Hematopoietic multipotent progenitor cell treated with erythropoietin and hydrocortisone succinate and interleukin-3 and kit ligand, for 8 days (in vitro differentiated cells): ENCODE data around the gene RAD51B.

ENCODE experiments used
- DNase-seq: peaks from one replicate; pipeline ENCODE4 v3.0.0-alpha.2; 2015

The RAD51B gene

GRCh38 chr14:68592948-68593556 is 773.5 kb downstream of the RAD51B start:
- DNase-seq = no peak

DNA sequence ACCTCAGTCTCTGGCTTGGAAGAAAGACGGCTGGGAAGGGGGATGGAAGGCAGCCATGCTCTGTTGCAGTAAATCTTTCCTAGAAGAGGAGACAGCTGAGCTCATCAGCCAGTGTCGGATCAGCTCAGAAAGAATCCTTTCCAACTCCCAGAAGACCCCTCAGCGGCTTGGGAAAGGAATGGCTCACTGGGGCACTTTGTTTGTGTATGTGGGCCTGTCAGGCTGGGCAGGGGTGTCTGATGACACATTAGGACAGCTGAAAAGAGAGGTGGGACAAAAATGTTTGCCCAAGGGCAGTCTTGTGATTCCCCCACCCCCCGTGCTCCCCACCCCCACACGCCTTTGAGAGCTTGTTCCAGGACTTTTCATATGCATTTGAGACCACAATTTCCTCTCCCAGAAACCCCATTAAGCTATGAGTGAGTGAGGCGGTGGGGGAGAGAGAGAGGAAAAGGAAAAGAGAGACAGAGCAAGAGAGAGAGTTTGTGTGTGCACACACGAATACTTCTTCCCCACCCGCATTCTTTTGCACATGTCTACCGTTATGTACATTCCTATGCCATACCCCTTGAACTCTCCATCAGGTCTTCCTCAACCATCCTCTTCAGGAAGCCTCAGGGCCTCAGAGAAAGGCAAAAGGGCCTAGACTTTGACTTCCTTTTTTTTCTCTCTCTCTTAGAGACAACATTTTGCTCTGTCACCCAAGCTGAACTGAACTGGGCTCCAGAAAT is 774.4 kb downstream of the RAD51B start:
- no peak for DNase-seq

DNA sequence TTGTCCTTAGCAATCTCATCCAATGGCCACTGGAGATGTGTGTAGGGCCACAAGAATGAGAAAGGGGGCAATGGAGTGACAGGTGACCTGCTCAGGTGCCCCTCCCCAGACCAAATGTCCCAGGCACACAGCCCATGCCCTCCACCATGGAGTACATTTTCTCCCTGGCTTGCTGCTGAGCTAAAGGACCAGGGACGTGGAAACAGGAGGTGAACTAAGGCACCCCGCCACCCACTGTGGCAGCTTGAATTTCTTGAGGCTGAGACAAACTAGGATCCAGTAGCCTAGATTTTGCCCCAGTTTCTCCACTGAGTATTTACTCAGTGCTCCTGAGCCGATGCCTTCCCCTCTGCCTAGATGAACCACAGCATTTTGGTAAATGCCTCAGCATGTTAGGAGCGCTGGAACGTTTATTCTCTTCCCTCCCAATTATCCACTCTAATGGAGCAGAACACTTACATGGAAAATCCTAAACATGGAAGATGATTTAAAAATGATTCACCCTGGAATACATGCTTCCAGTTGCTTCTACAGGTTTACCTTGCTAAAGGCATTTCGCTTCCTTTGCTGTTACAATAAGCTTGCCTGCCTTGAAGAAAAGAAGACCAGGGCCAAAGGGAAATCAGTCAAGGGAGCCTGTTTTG is 775.3 kb downstream of the RAD51B start:
- DNase-seq = no peak

DNA sequence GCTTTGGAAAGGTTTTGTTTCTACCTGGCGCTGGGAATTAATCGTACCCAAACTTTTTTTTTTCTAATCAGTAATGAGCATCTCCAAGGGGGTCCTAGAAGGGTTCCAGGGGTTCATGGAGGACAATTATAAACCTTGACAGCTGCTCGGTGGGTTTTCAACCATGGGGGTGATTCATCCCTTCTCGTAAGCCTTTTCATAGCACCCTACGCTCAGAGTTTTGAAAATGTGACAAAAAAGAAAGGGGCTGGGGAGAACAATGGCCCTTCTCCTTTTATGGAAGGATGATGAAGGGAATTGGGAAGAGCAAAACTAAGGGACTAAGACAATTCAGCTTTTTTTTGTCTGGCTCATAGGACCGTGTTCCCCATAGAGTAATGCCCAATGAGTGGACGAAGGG is 776.6 kb downstream of the RAD51B start:
- DNase-seq = no peak

DNA sequence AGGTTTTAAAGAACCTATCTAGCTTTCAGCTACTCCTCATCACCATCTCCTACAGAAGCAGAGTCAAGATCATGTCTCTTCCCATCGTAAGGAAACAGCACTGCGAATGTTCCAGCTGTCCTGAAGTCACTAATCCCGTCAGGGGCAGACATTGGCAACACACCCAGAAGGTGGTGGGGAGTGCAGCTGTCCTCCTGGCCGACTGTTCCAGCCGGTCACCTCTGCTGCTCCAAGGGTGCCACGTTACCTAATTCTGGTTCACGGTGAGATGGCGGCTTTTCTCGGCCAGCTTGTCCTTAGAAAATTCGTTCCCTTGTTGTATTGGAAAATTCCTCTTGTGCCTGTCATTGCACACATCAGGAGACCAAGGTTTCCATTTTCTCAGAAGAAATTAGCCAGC is 777.1 kb downstream of the RAD51B start:
- DNase-seq = no peak

DNA sequence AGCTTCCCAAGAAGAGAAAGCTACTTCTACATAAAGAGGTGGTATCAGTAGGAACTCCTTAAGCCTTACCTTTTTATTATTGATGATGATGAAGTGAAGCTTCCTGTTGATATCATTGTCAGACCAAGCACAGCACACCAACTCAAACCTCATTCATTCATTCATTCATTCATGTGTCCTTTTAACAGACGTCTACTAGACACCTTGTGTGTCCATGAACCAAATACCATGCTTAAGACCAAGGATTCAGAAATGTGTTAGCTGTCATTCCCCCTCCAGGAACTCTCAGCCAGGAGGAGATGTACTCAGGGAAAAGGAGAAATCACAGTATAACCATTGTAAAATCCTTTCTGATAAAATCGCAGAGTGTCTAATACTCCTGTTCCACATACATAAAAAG is 778.5 kb downstream of the RAD51B start:
- no peak for DNase-seq

DNA sequence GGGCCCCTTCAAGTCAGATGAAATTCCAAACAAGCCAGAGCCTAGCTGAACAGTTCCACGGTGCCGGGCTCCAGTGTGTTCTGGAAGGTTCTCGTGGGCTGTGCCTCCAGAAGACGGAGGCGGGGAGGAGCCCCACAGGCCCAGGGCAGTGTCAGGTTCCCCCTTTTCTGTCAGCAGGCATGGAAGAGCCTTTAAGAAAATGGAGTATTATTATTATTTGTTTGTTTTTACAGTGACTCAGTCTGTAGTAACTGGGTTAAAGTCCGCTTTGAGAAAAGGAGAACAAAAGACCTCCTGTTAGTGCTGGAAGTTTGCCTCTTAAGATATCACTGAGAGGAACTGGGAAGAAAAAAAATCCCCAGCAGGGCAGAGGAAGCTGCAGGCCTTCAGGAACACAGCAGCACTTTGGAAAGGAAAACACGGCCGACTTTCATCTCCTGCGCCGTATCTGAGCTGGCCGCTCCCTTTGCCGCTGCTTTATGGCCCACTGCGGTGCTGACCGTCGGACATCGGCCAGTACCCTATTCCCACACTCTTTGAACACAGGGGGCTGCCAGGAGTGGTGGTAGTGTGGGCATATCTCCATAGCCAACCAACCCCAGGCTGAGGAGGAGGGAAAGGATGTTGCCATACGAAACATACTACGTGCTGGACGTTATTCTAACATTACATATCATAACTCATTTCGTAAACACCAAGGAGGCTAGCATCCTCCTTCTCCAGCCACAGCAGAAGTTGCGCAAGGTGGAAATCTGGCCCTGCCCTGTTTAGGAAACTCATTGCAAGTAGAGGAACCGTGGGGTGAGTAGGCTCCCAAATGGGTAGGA is 779.3 kb downstream of the RAD51B start:
- DNase-seq = no peak

DNA sequence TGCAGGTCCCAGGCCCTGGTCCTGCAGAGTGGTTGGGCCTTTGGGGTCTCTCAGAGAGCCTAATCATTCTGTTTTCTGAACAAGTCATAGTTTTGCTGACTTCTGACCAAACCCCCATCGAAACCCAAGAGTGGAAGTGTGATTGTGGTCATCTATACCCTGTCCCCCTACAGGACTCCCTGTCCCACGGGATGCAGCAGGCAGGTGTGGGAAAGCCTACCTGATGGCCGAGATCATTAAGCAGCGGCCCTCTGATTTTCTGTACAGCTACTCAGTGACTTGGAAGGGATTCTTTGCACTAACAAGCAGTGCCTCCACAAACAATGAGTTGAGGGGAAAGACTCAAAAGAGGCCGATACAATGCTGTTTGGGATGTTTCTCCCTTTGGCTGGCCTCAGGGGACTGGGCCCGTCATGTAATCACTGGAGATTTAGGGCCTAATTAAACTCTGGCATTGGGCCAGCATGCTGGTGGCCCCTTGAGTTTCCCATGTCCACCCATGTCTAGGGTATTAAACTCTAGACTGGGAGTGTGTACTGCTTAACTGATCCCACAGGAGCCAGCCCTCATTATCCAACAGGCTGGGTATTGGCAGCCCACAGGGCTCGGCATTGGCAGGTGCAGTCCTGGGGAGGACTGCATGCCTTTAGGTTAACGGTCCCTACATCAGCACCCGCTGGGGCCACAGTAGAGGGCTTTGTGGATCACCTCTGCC is 780.5 kb downstream of the RAD51B start:
- DNase-seq = no peak

DNA sequence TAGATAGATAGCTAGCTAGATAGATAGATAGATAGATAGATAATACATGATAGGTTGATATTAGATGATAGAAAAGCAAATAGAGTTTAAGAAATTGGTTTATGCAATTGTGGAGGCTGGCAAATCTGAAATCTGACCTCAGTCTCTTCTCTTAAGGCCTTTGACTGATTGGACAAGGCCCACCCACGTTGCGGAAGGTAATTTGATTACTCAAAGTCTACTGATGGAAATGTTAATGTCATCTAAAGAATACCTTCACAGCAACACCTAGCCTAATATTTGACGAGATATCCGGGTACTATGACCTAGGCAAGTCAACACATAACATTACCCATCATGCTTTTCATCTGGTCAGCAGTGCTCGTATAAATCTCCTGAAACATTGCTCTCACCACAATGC is 782.9 kb downstream of the RAD51B start:
- DNase-seq = no peak

- DNase-seq = no peak
Measured at GRCh38 chr14:68603533-68604360, 784.2 kb downstream of the RAD51B start.

DNA sequence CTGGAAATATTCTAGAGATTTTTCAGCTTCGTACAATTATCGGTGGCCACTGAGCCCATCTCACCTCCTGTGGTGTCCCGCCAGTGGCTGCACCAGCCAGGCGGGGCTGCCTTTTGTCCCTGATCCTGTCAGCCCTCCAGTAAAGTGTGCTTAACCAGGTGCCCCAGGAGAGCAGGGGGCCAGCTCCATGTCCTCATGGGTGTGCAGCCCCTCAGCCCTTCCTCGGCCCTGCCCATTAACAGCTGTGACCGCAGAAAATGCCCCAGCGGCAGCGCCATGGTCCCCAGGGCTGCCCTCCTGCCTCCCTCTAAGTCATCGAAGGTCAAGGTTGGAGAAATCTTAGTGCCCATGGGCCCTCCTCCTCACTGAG is 784.8 kb downstream of the RAD51B start:
- no peak for DNase-seq

- no peak for DNase-seq
Measured at GRCh38 chr14:68604822-68605221, 785.2 kb downstream of the RAD51B start.

- no peak for DNase-seq
Measured at GRCh38 chr14:68606176-68606575, 786.6 kb downstream of the RAD51B start.

DNA sequence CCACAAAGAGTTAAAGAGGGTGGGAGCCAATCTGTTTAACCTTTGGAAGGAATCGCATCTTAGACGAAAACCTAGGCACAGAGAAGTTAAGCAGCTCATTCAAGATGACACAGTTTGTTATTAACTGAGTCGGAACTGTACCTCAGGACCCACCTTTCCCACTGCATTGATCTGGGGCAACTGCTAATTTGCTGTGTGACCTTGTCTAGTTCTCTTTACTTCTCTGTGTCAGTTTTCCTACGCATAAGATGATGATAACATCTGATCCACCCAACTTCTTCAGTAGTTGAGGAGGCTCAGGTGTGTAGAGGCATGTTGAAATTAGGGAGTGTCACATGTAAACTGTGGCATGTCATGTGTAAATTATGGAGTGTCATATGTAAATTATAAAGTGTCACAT is 787.1 kb downstream of the RAD51B start:
- no peak for DNase-seq

DNA sequence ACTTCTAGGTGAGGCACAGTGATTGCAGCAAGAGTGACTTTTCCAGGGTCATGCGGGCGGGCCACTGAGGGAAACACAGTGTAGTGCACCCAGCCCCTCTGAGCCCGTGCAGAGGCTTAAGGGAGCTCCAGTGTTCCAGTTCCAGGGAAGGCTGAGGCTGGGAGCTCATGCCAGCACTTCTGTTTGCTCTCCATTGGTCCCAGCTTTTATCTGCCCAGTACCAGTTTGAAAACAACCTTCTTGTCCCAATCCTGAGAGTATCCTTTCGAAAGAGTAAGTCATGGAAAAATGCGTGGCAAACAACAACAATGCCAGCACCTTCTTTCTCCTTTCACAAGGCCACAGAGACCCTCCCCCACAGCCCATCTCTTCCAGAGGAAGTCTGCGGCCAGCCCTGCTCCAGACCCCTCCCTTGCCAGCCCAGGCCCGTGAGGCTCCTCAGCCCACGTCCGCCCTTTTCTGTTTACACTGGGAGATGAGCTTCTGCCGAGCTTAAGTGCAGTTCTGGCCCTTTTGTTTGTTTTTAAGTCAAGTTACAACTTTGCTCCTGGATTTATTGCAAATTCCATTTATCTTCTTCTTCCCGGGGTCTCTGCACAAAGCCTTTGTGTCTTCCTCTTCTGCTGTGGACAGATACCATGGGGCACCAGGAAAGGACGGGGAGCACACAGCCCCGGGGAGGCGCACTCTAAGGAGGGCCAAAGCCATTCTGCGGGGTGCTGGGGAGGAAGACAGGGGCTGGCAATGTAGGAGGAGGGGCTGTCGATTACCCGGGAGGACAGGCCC is 787.7 kb downstream of the RAD51B start:
- DNase-seq = no peak

GRCh38 chr14:68607867-68608573 is 788.4 kb downstream of the RAD51B start:
- DNase-seq = no peak

- DNase-seq = no peak
Measured at GRCh38 chr14:68608574-68608962, 789.0 kb downstream of the RAD51B start.

GRCh38 chr14:68609012-68609411 is 789.4 kb downstream of the RAD51B start:
- DNase-seq = no peak

- DNase-seq = no peak
Measured at GRCh38 chr14:68610251-68610793, 790.7 kb downstream of the RAD51B start.

DNA sequence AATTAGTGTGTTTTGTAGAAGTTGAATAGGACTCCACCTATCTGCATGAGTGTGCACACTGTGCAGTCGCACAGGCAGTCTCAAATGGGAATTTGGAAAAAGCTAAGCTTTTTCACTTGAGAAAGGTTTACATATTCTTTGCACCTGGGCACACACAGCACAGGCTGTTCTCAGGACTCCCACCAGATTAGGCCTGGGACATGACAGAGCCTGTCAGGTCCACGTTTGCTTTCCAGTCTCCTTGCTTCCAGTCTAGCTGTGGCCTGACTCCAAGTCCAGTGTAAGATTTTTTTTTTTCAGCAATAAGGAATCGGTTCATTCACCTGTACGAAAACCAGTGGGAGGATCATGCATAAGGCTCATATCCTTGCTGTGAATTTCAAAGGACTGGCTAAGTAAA is 792.0 kb downstream of the RAD51B start:
- DNase-seq = no peak
